WI38 (cell line): Measurements from ENCODE around the gene CXCL14.

Experiments
- H3K4me3 ChIP-seq: 2 replicates; pipeline ENCODE4 v1.5.1; 2011; ENCODE audit warnings: low read depth, mild to moderate bottlenecking, control low read depth, low read length
- TF ChIP-seq, protein P1 (sequence below): IDR thresholded peaks from 2 replicates; pipeline ENCODE4 v1.5.1; 2012; ENCODE audit warnings: low read depth, mild to moderate bottlenecking, control low read depth, low read length

Gene CXCL14

DNA sequence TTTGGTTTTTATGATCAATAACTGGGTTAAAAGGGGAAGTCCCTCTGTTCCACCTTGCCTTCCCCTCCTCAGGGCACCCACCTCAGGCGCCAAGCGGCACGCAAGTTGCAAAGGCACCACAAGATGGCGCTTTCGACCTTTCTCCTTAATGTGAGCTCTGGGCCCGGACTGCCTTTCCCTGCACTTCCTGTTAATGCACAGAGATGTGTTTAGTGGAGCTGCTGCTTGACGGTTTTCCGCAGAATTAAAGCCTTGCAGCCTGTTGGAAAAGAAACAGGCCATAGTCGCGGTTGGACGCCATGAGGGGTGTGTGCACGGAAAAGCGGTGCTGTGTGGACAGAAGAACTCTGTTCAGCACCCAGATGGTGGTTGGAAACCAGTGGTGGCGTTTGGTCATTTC is 17.9 kb downstream of the CXCL14 start:
- no peak overlapping the region for H3K4me3 ChIP-seq

DNA sequence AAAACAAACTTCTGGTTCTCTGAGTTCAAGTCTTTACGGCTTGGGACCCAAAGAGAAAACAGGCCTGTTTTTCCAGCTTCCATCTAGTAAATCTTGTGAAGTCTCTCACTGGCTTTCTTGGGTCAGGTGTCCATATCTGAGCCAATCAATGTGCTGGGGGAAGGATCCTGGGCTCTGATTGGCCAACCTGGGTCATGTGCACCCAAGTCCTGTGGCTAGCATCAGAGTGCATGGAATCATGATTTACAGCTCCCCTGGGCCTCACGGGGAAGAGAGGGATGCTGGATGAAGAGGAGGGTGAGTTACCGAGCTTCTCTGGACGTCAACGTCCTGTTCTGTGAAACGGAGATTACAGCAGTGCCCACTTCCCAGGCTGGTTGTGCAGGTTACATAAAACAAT is 19.4 kb downstream of the CXCL14 start:
- TF ChIP-seq, protein P1, sequence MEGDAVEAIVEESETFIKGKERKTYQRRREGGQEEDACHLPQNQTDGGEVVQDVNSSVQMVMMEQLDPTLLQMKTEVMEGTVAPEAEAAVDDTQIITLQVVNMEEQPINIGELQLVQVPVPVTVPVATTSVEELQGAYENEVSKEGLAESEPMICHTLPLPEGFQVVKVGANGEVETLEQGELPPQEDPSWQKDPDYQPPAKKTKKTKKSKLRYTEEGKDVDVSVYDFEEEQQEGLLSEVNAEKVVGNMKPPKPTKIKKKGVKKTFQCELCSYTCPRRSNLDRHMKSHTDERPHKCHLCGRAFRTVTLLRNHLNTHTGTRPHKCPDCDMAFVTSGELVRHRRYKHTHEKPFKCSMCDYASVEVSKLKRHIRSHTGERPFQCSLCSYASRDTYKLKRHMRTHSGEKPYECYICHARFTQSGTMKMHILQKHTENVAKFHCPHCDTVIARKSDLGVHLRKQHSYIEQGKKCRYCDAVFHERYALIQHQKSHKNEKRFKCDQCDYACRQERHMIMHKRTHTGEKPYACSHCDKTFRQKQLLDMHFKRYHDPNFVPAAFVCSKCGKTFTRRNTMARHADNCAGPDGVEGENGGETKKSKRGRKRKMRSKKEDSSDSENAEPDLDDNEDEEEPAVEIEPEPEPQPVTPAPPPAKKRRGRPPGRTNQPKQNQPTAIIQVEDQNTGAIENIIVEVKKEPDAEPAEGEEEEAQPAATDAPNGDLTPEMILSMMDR, result no peak
- no peak overlapping the region for H3K4me3 ChIP-seq

More for the DNA sequence above, 17.9 kb downstream of the CXCL14 start:
- TF ChIP-seq, protein P1, result peak; percentile 83

DNA sequence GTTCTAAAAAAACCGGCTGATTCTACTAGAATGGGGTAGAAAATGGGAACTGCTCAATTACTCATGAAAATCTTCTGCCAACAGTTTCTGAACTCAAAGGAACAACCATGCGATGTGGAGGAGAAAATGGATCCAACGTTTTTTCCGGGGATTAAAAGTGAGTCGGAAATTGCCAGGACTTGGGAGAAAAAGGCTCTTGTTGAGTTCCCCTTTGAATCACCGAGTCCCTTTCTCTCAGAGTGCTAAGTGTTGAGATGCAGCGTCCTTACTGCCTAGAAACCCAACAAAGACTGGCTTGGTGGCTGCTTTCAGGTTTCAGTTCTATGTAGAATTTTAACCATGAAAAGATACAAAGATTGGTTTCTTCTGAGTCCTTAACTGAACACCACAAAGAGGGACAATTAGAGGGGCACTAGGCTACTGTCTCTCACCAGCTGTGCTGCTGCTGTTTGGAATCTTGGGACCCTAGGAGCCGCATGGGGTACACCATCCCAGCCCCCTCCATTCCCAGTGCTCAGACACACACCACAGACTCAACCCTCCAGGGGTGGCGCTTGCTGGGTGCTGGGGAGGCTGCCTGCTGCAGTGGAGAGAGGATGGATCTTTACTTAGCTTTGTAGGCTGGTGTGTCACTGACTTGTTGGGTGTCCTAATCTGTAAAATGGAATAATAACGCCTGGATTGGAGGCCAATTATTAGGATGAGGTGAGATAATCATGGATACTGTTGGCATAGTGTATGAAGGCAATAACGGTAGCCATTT is 21.5 kb downstream of the CXCL14 start:
- TF ChIP-seq, protein P1, result no peak
- H3K4me3 ChIP-seq, result no peak overlapping the region

DNA sequence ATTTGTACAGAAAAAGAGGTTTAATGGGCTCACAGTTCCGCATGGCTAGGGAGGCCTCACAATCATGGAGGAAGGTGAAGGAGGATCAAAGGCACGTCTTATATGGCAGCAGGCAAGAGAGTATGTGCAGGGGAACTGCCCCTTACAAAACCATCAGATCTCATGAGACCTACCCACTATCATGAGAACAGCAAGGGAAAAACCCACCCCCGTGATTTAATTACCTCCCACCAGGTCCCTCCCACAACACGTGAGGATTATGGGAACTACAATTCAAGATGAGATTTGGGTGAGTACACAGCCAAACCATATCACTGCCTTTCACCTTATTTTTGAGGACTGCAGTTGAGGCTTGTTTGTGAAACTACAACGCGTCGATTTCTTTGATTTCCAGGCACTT is 22.2 kb downstream of the CXCL14 start:
- TF ChIP-seq, protein P1, result no peak
- H3K4me3 ChIP-seq, result no peak overlapping the region

DNA sequence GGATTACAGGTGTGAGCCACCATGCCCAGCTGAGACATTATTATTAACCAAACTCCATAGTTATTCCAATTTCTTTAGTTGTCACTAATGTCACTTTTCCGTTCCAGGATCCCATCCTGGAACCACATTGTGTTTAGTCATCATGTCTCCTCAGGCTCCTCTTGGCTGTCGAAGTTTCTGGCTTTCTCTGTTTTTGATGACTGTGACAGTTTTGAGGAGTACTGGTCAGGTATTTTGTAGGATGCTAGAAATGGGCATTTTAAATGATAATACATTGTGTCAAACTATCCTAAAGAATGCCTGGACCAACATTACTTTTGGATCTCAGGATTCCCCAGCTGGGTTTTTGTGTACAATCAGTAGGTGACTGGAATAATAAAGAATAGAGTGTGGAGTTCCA is 23.3 kb downstream of the CXCL14 start:
- TF ChIP-seq, protein P1, result no peak
- no peak overlapping the region for H3K4me3 ChIP-seq

DNA sequence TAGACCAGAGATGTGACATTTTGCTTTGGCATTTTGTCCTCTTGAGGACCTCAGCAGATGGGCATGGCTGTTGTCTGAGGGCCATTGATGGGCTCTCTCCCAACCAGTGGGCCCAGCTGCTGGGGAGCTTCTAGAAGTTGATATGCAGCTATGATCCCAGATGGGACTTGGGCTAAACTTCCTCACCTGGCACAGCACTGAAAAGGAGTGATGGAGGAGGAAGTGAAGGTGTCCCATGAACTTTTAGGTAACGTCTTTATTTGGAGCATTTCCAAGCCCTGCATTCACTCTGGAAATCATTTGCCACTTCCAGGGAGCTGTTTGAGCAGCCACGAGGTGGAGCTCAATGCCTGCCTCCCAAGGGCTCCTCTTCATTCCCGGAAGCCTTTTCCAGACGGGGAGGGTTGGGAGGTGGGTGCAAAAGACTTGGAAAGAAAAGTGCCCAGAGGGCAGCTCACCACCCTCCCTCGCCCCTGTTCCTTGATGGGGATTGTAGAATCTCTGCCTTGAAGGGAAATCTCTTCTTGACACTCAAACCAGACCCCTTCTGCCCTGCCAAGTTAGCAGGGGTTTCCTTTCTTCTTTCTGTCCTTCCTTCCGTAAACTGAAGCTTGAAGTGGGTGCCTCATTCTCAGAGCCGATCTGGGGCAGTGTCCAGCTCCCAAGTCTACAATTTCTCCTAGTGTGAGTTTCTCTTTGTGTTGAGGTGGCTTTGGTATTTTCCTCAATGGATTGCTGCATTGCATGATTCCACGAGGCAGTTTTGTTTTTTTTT is 24.9 kb downstream of the CXCL14 start:
- peak overlapping the region; percentile 5; the same call in 1 of the 2 replicates for H3K4me3 ChIP-seq
- TF ChIP-seq, protein P1, result no peak
